Stimulated activated memory B cell treated with anti-CD40 and anti-IgM and Interleukin-4, amounts not matched to agents 10 μg/mL and 1 μg/mL and 100 μg/mL, for 72 hours (primary cell): ENCODE measurements around the gene KCNJ9.

Experiments
- ATAC-seq: fragments of 150-1000 bp; cut with Tn5 transposase; 2 replicates; pipeline ENCODE4 v1.10.0; 2021
- H3K27ac Mint-ChIP-seq: one replicate; pipeline ENCODE4 v1.8.0; 2022; ENCODE audit warnings: mild to moderate bottlenecking, mixed read lengths
- H3K27me3 Mint-ChIP-seq: one replicate; pipeline ENCODE4 v1.8.0; 2022; ENCODE audit warnings: mixed read lengths
- H3K36me3 Mint-ChIP-seq: one replicate; pipeline ENCODE4 v1.8.0; 2022; ENCODE audit warnings: mixed read lengths
- H3K4me1 Mint-ChIP-seq: one replicate; pipeline ENCODE4 v1.8.0; 2022; ENCODE audit warnings: mixed read lengths
- H3K4me3 Mint-ChIP-seq: one replicate; pipeline ENCODE4 v1.8.0; 2022; ENCODE audit warnings: mild to moderate bottlenecking, moderate library complexity, mixed read lengths
- H3K9me3 Mint-ChIP-seq: one replicate; pipeline ENCODE4 v1.8.0; 2022; ENCODE audit warnings: mixed read lengths

KCNJ9 gene

GRCh38 chr1:160077486-160077885 is 3.9 kb upstream of the KCNJ9 start:
- Mint-ChIP-seq H3K4me3 (no peak overlapping the region), H3K27ac (no peak overlapping the region), H3K9me3 (no peaks in the 10 kb centered on the region), H3K36me3 (no peaks in the 10 kb centered on the region), H3K27me3 (peaks cover 41% of the 10 kb centered on the region), H3K4me1 (peaks cover 6% of the 10 kb centered on the region)
- no peak for ATAC-seq

GRCh38 chr1:160078512-160079195 is 2.7 kb upstream of the KCNJ9 start:
- no peak overlapping the region for H3K27ac Mint-ChIP-seq
- no peak overlapping the region for H3K4me3 Mint-ChIP-seq
- H3K9me3 Mint-ChIP-seq = no peaks in the 10 kb centered on the region
- peaks cover 49% of the 10 kb centered on the region for H3K27me3 Mint-ChIP-seq
- peaks cover 6% of the 10 kb centered on the region for H3K4me1 Mint-ChIP-seq
- no peaks in the 10 kb centered on the region for H3K36me3 Mint-ChIP-seq
- ATAC-seq = no peak

- Mint-ChIP-seq H3K36me3 (no peaks in the 10 kb centered on the region), H3K4me1 (peaks cover 12% of the 10 kb centered on the region), H3K9me3 (no peaks in the 10 kb centered on the region), H3K27ac (no peak overlapping the region), H3K4me3 (no peak overlapping the region), H3K27me3 (peaks cover 49% of the 10 kb centered on the region)
- ATAC-seq = no peak
These were observed 1.9 kb upstream of the KCNJ9 start for GRCh38 chr1:160079448-160079847.

GRCh38 chr1:160080381-160081100 is 797 bp upstream of the KCNJ9 start:
- Mint-ChIP-seq H3K4me1 (peaks cover 15% of the 10 kb centered on the region), H3K9me3 (no peaks in the 10 kb centered on the region), H3K27ac (no peak overlapping the region), H3K36me3 (no peaks in the 10 kb centered on the region), H3K4me3 (no peak overlapping the region), H3K27me3 (peaks cover 49% of the 10 kb centered on the region)
- ATAC-seq = no peak

- Mint-ChIP-seq H3K27me3 (peaks cover 49% of the 10 kb centered on the region), H3K4me1 (peaks cover 18% of the 10 kb centered on the region), H3K9me3 (no peaks in the 10 kb centered on the region), H3K36me3 (peaks cover 10% of the 10 kb centered on the region), H3K4me3 (peak overlapping the region; percentile 15), H3K27ac (no peak overlapping the region)
- no peak for ATAC-seq
These were observed 1.1 kb downstream of the KCNJ9 start for GRCh38 chr1:160082487-160082886.

- Mint-ChIP-seq H3K9me3 (no peaks in the 10 kb centered on the region), H3K4me1 (peaks cover 18% of the 10 kb centered on the region), H3K27me3 (peaks cover 49% of the 10 kb centered on the region), H3K36me3 (peaks cover 10% of the 10 kb centered on the region), H3K4me3 (peak overlapping the region; percentile 15), H3K27ac (no peak overlapping the region)
- no peak for ATAC-seq
These were observed 1.6 kb downstream of the KCNJ9 start for GRCh38 chr1:160082926-160083325.

GRCh38 chr1:160083968-160084770 is 2.8 kb downstream of the KCNJ9 start:
- no peaks in the 10 kb centered on the region for H3K9me3 Mint-ChIP-seq
- peaks cover 23% of the 10 kb centered on the region for H3K36me3 Mint-ChIP-seq
- H3K4me3 Mint-ChIP-seq = peak overlapping the region; percentile 54
- H3K4me1 Mint-ChIP-seq = peaks cover 18% of the 10 kb centered on the region
- ATAC-seq = peak; percentile 76
- no peak overlapping the region for H3K27ac Mint-ChIP-seq
- H3K27me3 Mint-ChIP-seq = peaks cover 39% of the 10 kb centered on the region

- Mint-ChIP-seq H3K27ac (no peak overlapping the region), H3K4me3 (no peak overlapping the region), H3K4me1 (peaks cover 18% of the 10 kb centered on the region)
These were observed 3.5 kb downstream of the KCNJ9 start for GRCh38 chr1:160084771-160085321.

GRCh38 chr1:160085686-160086455 is 4.5 kb downstream of the KCNJ9 start:
- H3K4me3 Mint-ChIP-seq = no peak overlapping the region
- peaks cover 31% of the 10 kb centered on the region for H3K36me3 Mint-ChIP-seq
- peaks cover 24% of the 10 kb centered on the region for H3K27me3 Mint-ChIP-seq
- peaks cover 18% of the 10 kb centered on the region for H3K4me1 Mint-ChIP-seq
- peak; percentile 56 for ATAC-seq
- no peak overlapping the region for H3K27ac Mint-ChIP-seq
- no peaks in the 10 kb centered on the region for H3K9me3 Mint-ChIP-seq

More at GRCh38 chr1:160084771-160085321, 3.5 kb downstream of the KCNJ9 start:
- Mint-ChIP-seq H3K9me3 (no peaks in the 10 kb centered on the region), H3K27me3 (peaks cover 33% of the 10 kb centered on the region), H3K36me3 (peaks cover 26% of the 10 kb centered on the region)
- ATAC-seq = no peak

- Mint-ChIP-seq H3K9me3 (no peaks in the 10 kb centered on the region), H3K27me3 (peaks cover 18% of the 10 kb centered on the region), H3K4me3 (no peak overlapping the region), H3K36me3 (peaks cover 33% of the 10 kb centered on the region), H3K27ac (no peak overlapping the region), H3K4me1 (peaks cover 13% of the 10 kb centered on the region)
- no peak for ATAC-seq
These were observed 5.1 kb downstream of the KCNJ9 start for GRCh38 chr1:160086456-160086892.

GRCh38 chr1:160087118-160087662 is 5.9 kb downstream of the KCNJ9 start:
- Mint-ChIP-seq H3K27ac (no peak overlapping the region), H3K9me3 (no peaks in the 10 kb centered on the region), H3K4me3 (no peak overlapping the region), H3K36me3 (peaks cover 38% of the 10 kb centered on the region), H3K4me1 (peaks cover 12% of the 10 kb centered on the region), H3K27me3 (peaks cover 11% of the 10 kb centered on the region)
- ATAC-seq = no peak

- Mint-ChIP-seq H3K4me3 (no peak overlapping the region), H3K27ac (no peak overlapping the region), H3K9me3 (no peaks in the 10 kb centered on the region), H3K4me1 (peaks cover 6% of the 10 kb centered on the region), H3K36me3 (peaks cover 60% of the 10 kb centered on the region), H3K27me3 (no peaks in the 10 kb centered on the region)
- no peak for ATAC-seq
These were observed 8.5 kb downstream of the KCNJ9 start for GRCh38 chr1:160089883-160090282.

GRCh38 chr1:160090760-160091159 is 9.4 kb downstream of the KCNJ9 start:
- no peak overlapping the region for H3K27ac Mint-ChIP-seq
- peaks cover 3% of the 10 kb centered on the region for H3K4me1 Mint-ChIP-seq
- H3K27me3 Mint-ChIP-seq = no peaks in the 10 kb centered on the region
- ATAC-seq = no peak
- H3K9me3 Mint-ChIP-seq = no peaks in the 10 kb centered on the region
- no peak overlapping the region for H3K4me3 Mint-ChIP-seq
- H3K36me3 Mint-ChIP-seq = peaks cover 60% of the 10 kb centered on the region

GRCh38 chr1:160091666-160092223 is 10.4 kb downstream of the KCNJ9 start:
- H3K36me3 Mint-ChIP-seq = peaks cover 57% of the 10 kb centered on the region

More at GRCh38 chr1:160091666-160092223, 10.4 kb downstream of the KCNJ9 start:
- Mint-ChIP-seq H3K27ac (no peak overlapping the region), H3K27me3 (no peaks in the 10 kb centered on the region), H3K4me3 (no peak overlapping the region), H3K9me3 (no peaks in the 10 kb centered on the region), H3K4me1 (peaks cover 12% of the 10 kb centered on the region)
- no peak for ATAC-seq
